CD4-positive, alpha-beta T cell treated with Interleukin-4 for 1 hour (primary cell): ENCODE measurements around the gene CEP41.
A peak's percentile ranks its signal among the peaks of the same experiment; 100 is the strongest.
"Not testable (repeated sequence)": the region's sequence is repeated elsewhere in the genome, so short reads cannot be mapped to it uniquely, and the experiment has no call there.

ENCODE experiments used
- DNase-seq, 2 donors: peaks; one replicate each; pipeline ENCODE4 v3.0.0-alpha.2; 2020 to 2022

CEP41 gene

GRCh38 chr7:130386876-130387275, 53.9 kb downstream of the CEP41 start:
- no peak for DNase-seq

DNA sequence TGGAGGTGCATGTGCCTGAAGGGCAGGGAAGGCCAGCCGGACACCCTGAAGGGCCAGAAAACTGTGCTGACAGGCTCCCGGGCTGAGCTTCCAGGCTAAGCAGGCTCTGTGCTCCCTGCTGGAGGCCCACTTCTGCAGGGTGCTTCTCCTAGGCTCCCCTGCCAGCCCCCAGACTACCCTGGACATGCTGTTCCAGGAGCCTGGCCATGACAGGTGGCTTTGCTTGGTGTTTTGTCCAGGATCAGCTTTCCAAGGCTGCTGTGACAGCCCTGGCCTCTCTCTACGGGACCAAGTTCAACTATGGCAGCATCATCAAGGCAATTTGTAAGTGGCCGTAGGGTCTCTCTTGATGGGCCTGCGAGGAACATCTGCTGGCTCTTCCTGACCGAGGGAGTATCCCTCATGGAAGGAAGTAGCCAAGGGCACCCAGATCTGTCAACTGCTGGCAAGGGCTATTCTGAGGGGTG, 55.2 kb downstream of the CEP41 start:
- no peak for DNase-seq

GRCh38 chr7:130384841-130385599, 55.8 kb downstream of the CEP41 start:
- DNase-seq: no peak

DNA sequence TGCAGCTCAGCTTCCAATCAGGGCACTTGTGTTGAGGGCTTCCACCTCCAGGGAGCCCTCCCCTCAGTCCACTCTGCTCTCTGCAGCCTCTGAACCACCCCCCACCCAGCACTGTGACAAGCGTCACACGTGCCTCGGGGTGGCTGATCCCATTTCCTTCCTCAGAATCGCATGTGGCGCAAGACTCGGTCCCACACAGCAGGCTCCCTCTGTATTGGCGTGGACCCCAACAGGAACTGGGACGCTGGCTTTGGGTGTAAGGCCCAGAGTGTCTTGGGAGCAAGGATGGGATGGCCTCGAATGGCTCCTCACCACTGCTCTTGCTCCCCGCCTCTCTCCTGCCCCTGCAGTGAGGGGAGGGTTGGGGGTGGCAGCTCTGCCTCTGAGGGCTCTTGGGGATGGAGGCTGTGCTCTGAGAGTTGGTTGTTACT, 56.4 kb downstream of the CEP41 start:
- peak in 1 of 2 donors; percentile 18 for DNase-seq

GRCh38 chr7:130383187-130383980, 57.4 kb downstream of the CEP41 start:
- DNase-seq: no peak

DNA sequence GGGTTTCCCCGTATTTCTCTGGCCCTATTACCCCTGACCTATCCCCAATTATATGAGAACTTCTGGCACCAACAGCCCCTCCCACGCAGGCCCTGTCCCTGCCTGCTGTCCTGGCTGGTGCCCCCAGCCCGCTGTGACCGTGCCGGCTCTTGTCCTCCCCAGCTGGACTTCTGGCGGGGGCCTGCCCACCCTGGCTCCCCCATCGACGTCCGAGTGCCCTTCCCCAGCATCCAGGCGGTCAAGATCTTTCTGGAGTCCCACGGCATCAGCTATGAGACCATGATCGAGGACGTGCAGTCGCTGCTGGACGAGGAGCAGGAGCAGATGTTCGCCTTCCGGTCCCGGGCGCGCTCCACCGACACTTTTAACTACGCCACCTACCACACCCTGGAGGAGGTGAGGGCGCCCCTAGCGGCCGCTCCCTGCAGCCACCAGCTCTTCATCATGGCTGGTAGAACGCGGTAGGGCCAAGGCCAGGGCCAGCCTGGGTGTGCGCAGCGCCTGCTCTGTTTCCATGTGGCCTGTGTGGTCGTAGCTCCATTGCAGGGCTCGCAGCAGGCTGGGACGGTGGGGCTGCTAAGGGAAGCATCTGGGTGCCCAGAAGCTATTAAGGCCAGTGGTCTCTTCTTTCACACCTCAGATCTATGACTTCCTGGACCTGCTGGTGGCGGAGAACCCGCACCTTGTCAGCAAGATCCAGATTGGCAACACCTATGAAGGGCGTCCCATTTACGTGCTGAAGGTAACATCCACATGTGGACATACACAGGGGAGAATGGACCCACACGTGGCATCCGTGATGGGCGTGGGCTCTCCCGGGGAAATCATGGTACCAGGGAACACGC, 59.1 kb downstream of the CEP41 start:
- DNase-seq: no peak

DNA sequence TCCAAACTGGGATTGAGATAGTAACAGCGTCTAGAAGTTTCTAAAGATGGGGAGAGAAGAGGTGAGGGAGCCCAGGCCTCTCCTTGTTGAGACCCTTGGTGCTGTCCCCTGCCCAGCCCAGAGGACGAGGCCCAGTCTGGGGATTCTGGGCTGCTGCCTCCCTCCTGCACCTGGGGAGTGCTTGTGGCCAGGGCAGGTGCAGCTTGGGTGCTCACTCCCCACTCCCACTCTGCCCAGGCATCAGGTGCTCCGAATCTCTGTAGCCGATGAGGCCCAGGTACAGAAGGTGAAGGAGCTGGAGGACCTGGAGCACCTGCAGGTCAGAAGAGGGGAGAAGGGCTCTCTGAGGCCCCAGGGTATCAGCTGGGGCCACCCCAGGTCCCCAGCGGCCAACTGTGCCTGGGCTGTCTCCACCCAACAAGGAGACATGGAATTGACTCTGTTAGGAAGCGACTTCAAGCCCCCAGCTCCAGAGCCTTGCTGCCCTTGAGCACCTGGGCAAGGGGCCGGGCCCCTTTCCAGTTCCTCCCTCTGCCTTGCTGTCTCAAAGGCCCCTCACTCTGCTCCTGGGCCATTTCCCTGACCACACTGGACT, 59.9 kb downstream of the CEP41 start:
- DNase-seq: no peak

GRCh38 chr7:130379921-130380860, 60.6 kb downstream of the CEP41 start, which contains the start of gene CPA1:
CPA1 (plus strand) TSS chr7:130380494; CDS start chr7:130380521, 27 bp downstream.
- DNase-seq: no peak

DNA sequence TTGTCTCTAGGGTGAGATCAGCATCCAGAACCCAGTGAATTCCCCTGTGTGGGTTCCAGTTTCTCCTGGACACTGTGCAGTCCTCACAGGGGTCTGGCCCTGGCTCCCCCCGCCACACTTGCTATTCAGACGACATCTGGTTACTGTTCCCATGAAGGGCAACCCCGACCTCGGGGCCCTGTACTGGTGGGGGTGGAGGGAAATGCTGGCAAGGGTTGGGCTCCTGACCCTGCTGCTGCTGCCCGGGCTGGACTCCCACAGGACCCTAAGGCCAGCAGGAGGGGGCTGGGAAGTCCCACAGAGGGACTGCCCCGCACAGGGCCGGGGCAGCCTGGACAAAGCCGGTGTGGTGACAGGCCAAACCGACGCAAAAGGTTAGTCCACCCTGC, 61.3 kb downstream of the CEP41 start:
- no peak for DNase-seq

DNA sequence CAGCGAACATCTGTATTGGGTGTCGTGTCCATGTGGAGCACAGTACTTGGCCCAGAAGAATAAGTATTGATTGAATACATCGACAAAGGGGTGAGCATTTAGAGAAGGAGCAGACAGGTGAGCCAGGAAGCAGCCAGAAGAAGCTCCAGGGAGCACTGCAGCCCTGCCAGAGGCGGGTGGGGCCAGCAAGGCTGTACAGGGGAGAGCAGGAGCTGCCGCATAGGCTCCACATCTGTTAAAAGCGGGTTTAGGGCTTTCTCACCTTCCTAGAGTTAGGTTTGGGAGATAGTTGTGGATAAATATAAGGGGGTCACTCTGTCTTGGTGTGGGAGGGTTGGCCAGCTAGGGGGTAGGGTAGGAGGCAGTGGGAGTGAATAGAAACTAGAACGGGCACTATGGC, 61.8 kb downstream of the CEP41 start:
- no peak for DNase-seq

DNA sequence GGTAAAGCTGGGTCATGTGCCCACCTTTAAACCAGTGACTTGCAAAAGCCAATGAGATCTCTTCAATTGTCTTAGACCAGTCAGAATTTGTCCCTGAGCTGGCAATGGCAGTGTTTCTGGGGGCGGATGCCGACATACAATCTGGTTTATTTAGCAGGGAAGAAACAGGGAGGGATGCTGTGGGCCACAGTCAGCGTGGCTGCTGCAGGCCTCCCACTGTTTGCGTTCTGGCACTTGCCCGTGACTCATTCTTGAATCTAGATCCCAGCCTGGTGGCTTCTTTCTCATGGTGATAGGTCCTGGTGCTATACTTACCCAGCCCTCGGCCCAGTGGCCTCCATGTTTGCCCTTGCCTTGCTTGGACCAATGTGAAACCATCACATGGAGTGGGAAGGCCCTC, 63.6 kb downstream of the CEP41 start:
- no peak for DNase-seq

GRCh38 chr7:130376461-130376860, 64.4 kb downstream of the CEP41 start:
- not testable (repeated sequence) for DNase-seq

- no peak for DNase-seq
These were observed 66.3 kb downstream of the CEP41 start for GRCh38 chr7:130374507-130374906.

- DNase-seq: no peak
These were observed 68.2 kb downstream of the CEP41 start for GRCh38 chr7:130372402-130373165.

DNA sequence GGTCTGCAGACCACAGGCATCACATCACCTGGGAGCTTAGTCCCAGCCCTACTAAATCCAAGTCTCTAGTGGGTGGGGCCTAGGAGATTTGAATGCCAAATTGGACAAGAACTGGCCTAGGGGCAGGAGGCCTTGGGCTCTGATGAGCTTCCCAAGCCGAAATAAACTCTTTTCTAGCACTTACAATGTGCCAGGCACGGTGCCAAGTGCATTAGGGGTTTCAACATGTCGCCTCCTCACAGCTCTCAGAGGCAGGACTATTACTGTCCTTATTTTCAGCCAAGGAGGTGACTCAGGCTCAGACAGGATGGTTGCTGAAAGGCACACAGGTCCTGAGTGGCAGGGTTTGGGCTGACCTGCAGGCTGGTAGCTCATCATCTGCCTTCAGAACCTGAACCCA, 69.8 kb downstream of the CEP41 start:
- no peak for DNase-seq

GRCh38 chr7:130369831-130370550, 70.8 kb downstream of the CEP41 start:
- no peak for DNase-seq

DNA sequence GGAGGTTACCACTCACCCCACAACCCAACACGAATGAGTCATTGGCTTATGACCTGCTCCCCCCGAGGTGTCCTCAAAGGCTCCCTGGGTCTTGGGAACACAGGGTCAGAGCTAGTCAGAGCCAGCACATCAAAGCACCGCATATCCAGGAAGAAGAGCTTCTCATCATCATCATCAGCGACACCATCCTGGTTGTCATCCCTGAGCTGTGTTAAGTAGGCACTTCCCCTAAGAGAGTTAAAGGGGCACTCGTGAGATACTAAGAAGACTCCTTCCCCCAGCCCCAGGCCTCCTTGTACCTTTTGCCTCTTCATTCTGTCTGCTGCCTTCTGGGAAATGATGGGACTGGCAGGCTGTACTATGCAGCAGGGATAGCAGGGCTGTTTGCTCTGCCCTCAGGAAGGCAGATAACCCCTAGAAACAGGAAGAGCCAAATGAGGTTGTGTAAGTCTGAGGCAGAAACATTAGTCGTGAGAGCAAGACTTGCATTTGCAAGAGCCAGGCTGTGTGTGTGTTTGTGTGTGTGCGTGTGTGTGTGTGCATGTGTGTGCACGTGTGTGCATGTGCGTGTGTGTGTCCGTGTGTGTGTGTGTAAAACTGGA, 71.6 kb downstream of the CEP41 start:
- DNase-seq: no peak

- DNase-seq: no peak
These were observed 72.7 kb downstream of the CEP41 start for GRCh38 chr7:130367836-130368746.
